Stomach smooth muscle (tissue), 2 donors: ENCODE measurements around the gene RNASEH2A.
"Not testable (repeated sequence)": the region's sequence is repeated elsewhere in the genome, so short reads cannot be mapped to it uniquely, and the experiment has no call there.

Experiments
- H3K27ac ChIP-seq: one replicate; pipeline ENCODE4 v1.7.0; 2013; ENCODE audit warnings: mild to moderate bottlenecking, low read length, inconsistent platforms
- H3K27me3 ChIP-seq, 2 donors: one replicate each; pipeline ENCODE4 v1.7.0; 2013; ENCODE audit warnings: low read length in 2 of 2; ENCODE audit not compliant: insufficient read depth in 2 of 2, control insufficient read depth in 1 of 2
- H3K36me3 ChIP-seq, 2 donors: one replicate each; pipeline ENCODE4 v1.7.0; 2013; ENCODE audit warnings: low read length in 2 of 2; ENCODE audit not compliant: control insufficient read depth in 2 of 2, insufficient read depth in 2 of 2
- H3K4me1 ChIP-seq: one replicate; pipeline ENCODE4 v1.7.0; 2013; ENCODE audit warnings: low read length; ENCODE audit not compliant: control insufficient read depth, insufficient read depth
- H3K4me3 ChIP-seq, 2 donors: one replicate each; pipeline ENCODE4 v1.7.0; 2013; ENCODE audit warnings: low read length in 2 of 2
- H3K9ac ChIP-seq, 2 donors: one replicate each; pipeline ENCODE4 v1.7.0; 2013; ENCODE audit warnings: low read length in 2 of 2, mild to moderate bottlenecking in 1 of 2
- H3K9me3 ChIP-seq, 2 donors: one replicate each; pipeline ENCODE4 v1.7.0; 2013; ENCODE audit warnings: low read length in 2 of 2; ENCODE audit not compliant: control insufficient read depth in 2 of 2
- donor health status: healthy.
- donor health status: Pancreatic carcinoma.

RNASEH2A gene

DNA sequence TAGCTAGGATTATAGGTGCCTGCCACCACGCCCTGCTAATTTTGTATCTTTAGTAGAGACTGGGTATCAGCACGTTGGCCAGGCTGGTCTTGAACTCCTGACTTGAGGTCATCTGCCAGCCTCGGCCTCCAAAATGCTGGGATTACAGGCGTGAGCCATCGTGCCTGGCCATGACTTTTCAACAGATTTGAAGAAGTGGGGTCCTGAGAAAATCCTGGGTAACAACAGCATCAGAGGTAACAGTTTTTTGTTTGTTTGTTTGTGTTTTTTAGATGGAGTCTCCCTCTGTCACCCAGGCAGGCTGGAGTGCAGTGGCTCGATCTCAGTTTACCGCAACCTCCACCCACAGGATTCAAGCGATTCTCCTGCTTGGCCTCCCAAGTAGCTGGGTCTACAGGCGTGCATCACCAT is 11.4 kb upstream of the RNASEH2A start:
- Histone ChIP-seq H3K9ac (no peak overlapping the region), H3K27ac (peak overlapping the region; percentile 100), H3K4me3 (no peak overlapping the region)

GRCh38 chr19:12796146-12797071 is 10.0 kb upstream of the RNASEH2A start:
- H3K4me1 ChIP-seq: peaks cover 34% of the 10 kb centered on the region
- peak overlapping the region; percentile 24 for H3K27ac ChIP-seq
- no peaks in the 10 kb centered on the region for H3K27me3 ChIP-seq
- H3K9ac ChIP-seq: peak overlapping the region in 1 of 2 donors; percentile 14
- peaks cover 16 to 17% of the 10 kb centered on the region in 2 donors for H3K36me3 ChIP-seq
- H3K9me3 ChIP-seq: no peaks in the 10 kb centered on the region
- peak overlapping the region in 1 of 2 donors; percentile 54 for H3K4me3 ChIP-seq

More for the DNA sequence above, 11.4 kb upstream of the RNASEH2A start:
- peaks cover 10 to 12% of the 10 kb centered on the region in 2 donors for H3K36me3 ChIP-seq
- peaks cover 32% of the 10 kb centered on the region for H3K4me1 ChIP-seq
- H3K9me3 ChIP-seq: no peaks in the 10 kb centered on the region
- no peaks in the 10 kb centered on the region for H3K27me3 ChIP-seq

DNA sequence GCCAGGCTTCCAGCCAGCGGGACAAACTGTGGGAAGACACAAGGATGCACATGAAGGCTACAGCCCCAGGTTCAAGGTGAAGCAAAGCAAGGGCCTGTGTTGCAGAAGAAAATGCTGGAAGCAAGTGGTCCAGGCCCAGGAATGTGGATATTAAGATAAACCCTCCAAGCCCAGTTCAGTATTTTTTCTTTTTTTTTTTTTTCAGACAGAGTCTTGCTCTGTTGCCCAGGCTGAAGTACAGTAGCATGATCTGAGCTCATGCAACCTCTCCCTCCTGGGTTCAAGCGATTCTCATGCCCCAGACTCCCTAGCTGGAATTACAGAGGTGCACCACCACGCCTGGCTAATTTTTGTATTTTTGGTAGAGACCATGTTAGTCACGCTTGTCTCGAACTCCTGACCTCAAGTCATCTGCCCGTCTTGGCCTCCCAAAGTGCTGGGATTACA is 9.2 kb upstream of the RNASEH2A start:
- no peaks in the 10 kb centered on the region for H3K27me3 ChIP-seq
- no peaks in the 10 kb centered on the region for H3K9me3 ChIP-seq
- peaks cover 37% of the 10 kb centered on the region for H3K4me1 ChIP-seq
- peaks cover 16 to 17% of the 10 kb centered on the region in 2 donors for H3K36me3 ChIP-seq
- H3K4me3 ChIP-seq: no peak overlapping the region
- H3K9ac ChIP-seq: no peak overlapping the region
- peak overlapping the region; percentile 24 for H3K27ac ChIP-seq

DNA sequence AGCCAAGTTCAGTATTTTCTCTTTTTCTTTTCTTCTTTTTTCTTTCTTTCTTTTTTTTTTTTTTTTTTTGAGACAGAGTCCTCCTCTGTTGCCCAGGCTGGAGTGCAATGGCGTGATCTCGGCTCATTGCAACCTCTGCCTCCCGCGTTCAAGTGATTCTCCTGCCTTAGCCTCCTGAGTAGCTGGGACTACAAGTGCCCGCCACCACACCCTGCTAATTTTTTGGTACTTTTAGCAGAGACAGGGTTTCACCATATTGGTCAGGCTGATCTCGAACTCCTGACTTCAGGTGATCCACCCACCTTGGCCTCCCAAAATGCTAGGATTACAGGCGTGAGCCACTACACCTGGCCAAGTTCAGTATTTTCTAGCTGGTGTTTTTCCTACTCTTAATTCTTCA is 8.8 kb upstream of the RNASEH2A start:
- not testable (repeated sequence) for H3K4me3 ChIP-seq, H3K9me3 ChIP-seq, H3K27ac ChIP-seq, H3K9ac ChIP-seq, H3K27me3 ChIP-seq
- H3K36me3 ChIP-seq: peaks cover 14 to 16% of the 10 kb centered on the region in 2 donors
- H3K4me1 ChIP-seq: peaks cover 42% of the 10 kb centered on the region

- H3K9ac ChIP-seq: peak overlapping the region; percentile 69 to 93
- H3K4me1 ChIP-seq: peaks cover 33% of the 10 kb centered on the region
- peak overlapping the region in 1 of 2 donors; percentile 97 for H3K4me3 ChIP-seq
- no peak overlapping the region for H3K27ac ChIP-seq
- no peaks in the 10 kb centered on the region for H3K9me3 ChIP-seq
- H3K36me3 ChIP-seq: peaks cover 13 to 16% of the 10 kb centered on the region in 2 donors
- no peaks in the 10 kb centered on the region for H3K27me3 ChIP-seq
Measured at GRCh38 chr19:12799742-12800465, 6.5 kb upstream of the RNASEH2A start.

GRCh38 chr19:12800466-12800770 is 6.0 kb upstream of the RNASEH2A start:
- H3K36me3 ChIP-seq: peaks cover 13 to 16% of the 10 kb centered on the region in 2 donors
- peak overlapping the region; percentile 77 to 97 for H3K4me3 ChIP-seq
- peak overlapping the region; percentile 76 for H3K27ac ChIP-seq
- H3K4me1 ChIP-seq: peaks cover 33% of the 10 kb centered on the region
- peak overlapping the region; percentile 69 to 93 for H3K9ac ChIP-seq
- H3K27me3 ChIP-seq: no peaks in the 10 kb centered on the region
- no peaks in the 10 kb centered on the region for H3K9me3 ChIP-seq

GRCh38 chr19:12800923-12801465 is 5.4 kb upstream of the RNASEH2A start:
- Histone ChIP-seq H3K36me3 (peaks cover 13 to 16% of the 10 kb centered on the region in 2 donors), H3K4me3 (peak overlapping the region; percentile 77 to 97), H3K9ac (peak overlapping the region; percentile 69 to 93), H3K27ac (peak overlapping the region; percentile 76), H3K9me3 (no peaks in the 10 kb centered on the region), H3K27me3 (no peaks in the 10 kb centered on the region), H3K4me1 (peaks cover 33% of the 10 kb centered on the region)

DNA sequence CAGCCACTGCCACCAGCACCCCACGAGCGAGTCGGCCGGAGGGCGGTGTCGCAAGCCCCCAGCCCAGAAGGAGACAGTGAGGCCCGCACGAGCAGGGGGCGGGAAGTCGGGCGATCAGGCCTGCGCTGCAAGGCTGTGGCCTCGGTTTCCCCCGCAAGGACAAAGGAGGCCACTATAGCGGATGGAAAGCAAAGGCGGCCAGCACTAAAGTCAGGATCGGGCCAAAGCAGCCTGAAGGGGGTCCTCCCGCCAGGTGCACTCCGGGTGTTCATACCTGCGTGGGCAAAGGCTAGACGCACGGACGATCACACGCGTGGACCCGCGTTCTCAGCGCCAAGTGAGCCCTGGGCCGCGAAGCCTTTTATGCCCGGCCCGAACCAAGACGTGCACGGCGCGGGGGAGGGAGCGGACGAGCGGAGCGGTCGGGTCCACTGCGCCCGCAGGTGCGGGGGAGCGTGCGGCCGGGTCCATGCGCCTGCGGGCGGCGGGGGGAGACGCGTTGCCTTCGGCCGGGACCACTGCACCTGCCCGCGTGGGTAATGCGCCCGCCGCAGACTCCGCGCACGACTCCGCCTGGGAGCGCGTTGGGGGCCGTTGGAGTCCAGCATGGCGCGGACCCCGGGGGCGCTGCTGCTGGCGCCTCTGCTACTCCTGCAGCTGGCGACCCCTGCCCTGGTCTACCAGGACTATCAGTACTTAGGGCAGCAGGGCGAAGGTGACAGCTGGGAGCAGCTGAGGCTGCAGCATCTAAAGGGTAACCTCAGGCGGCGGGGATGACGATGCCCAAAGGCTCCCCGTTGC is 4.7 kb upstream of the RNASEH2A start, which contains the start of the genes PRDX2 and THSD8:
TSS of gene PRDX2 (minus strand) at position 335 of the 801 bp plus-strand sequence. CDS start 539 bp downstream, outside the sequence.
TSS of gene THSD8 (plus strand) at position 604 of the 801 bp plus-strand sequence. CDS start at position 607, 3 bp downstream.
- Histone ChIP-seq H3K9me3 (no peaks in the 10 kb centered on the region), H3K9ac (peak within 1 kb of the TSS; percentile 69 to 93), H3K36me3 (peaks cover 13 to 16% of the 10 kb centered on the region in 2 donors), H3K4me3 (peak within 1 kb of the TSS; percentile 77 to 97), H3K27me3 (no peaks in the 10 kb centered on the region), H3K27ac (peak within 1 kb of the TSS; percentile 76), H3K4me1 (peaks cover 33% of the 10 kb centered on the region)

DNA sequence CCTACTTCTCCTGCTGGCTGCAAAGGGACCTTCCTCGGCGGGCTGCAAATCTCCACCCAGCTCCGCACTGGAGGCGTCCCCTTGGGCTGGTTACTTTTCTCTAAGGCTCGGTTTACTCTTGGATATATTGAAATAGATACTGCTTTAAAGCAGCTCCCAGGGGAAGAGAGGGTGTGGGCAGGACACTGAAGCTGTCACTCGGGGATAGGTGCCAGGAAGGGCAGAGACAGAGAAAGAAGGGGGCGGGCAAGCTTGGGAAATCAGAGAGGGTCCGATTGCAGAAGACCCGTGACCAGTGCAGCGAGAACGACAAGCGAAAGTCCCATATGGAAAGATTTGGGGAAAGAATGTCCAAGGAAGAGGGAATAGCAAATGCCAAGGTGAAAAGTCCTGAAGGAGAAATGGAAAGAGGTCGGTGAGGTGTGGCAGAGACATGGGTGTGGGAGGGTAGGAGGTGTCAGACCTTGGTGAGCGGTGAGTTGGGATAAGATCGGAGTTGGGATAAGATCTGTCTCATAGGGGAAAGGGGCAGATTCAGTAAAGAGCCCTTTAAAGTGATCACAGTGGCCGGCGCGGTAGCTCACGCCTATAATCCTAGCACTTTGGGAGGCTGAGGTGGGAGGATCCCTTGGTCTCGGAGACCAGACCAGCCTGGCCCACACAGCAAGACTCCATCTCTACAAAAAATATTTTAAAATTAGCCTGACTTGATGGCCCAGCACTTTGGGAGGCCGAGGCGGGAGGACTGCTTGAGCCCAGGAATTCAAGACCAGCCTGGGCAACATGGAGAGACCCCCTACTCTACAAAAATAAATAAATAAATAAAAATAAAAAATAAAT is 3.9 kb upstream of the RNASEH2A start:
- Histone ChIP-seq H3K36me3 (peaks cover 13 to 14% of the 10 kb centered on the region in 2 donors), H3K27ac (no peak overlapping the region), H3K9me3 (no peaks in the 10 kb centered on the region), H3K4me1 (peaks cover 36% of the 10 kb centered on the region), H3K9ac (peak overlapping the region; percentile 62 to 69), H3K4me3 (peak overlapping the region; percentile 77 to 97), H3K27me3 (no peaks in the 10 kb centered on the region)
